Left ventricle myocardium inferior (tissue), 1 donor: ENCODE results near the gene NDUFB11. TPM values are rescaled to one million over a fixed set of nuclear protein-coding genes. Genes with fewer than 3 reads are reported as not detected.

Source experiments
- DNase-seq: peaks from one replicate; pipeline ENCODE4 v3.0.0-alpha.2; 2020
- H3K27ac ChIP-seq: fragments of 200-600 bp; replicated peaks from 2 replicates; pipeline ENCODE4 v1.8.0; 2021
- H3K27me3 ChIP-seq: fragments of 200-600 bp; 2 replicates; pipeline ENCODE4 v1.8.0; 2021; ENCODE audit warnings: low read depth
- H3K36me3 ChIP-seq: fragments of 200-600 bp; 2 replicates; pipeline ENCODE4 v1.8.0; 2021
- H3K4me1 ChIP-seq: fragments of 200-600 bp; 2 replicates; pipeline ENCODE4 v1.8.0; 2021
- H3K4me3 ChIP-seq: fragments of 200-600 bp; 2 replicates; pipeline ENCODE4 v1.8.0; 2021; ENCODE audit warnings: mild to moderate bottlenecking, moderate library complexity
- H3K9me3 ChIP-seq: fragments of 200-600 bp; replicated peaks from 2 replicates; pipeline ENCODE4 v1.8.0; 2021
- CTCF ChIP-seq: fragments of 200-600 bp; IDR thresholded peaks from 2 replicates; pipeline ENCODE4 v1.8.0; 2021; ENCODE audit warnings: antibody characterized with exemption, mild to moderate bottlenecking, borderline replicate concordance
- intact Hi-C: fragments of 100-400 bp; cut with micrococcal nuclease; formaldehyde crosslinking; loops from one replicate; pipeline ENCODE4 v1.11.0; 2022
- total RNA-seq: library from RNA; stranded (reverse); fragmentation: NEBNext Ultra II Directional; extraction: Animal tissue kit (Norgen Biotek cat#: 25700); gene quantifications from one replicate; pipeline ENCODE4 v1.2.1, GENCODE V29; 2021
- donor health status: DM: no; HTN: yes; CAD: no; lungs with severe emphysema.

NDUFB11 gene
- total RNA-seq, 1 donor from 2014 or later, result 171 TPM

GRCh38 chrX:47170861-47171692 lies 26.6 kb upstream of the NDUFB11 start:
- H3K36me3 ChIP-seq, result peaks cover 18% of the 10 kb centered on the region
- H3K27me3 ChIP-seq, result no peaks in the 10 kb centered on the region
- no peaks in the 10 kb centered on the region for H3K9me3 ChIP-seq
- peaks cover 14% of the 10 kb centered on the region for H3K4me1 ChIP-seq
- DNase-seq, result no peak
- TF ChIP-seq CTCF, result no peak
- H3K27ac ChIP-seq, result no peak overlapping the region
- no peak overlapping the region for H3K4me3 ChIP-seq
- intact Hi-C loops, result no loop called here

GRCh38 chrX:47169726-47170515 lies 25.4 kb upstream of the NDUFB11 start:
- DNase-seq, result peak; percentile 47

GRCh38 chrX:47169273-47169672 lies 24.8 kb upstream of the NDUFB11 start:
- peaks cover 14% of the 10 kb centered on the region for H3K4me1 ChIP-seq
- no peak overlapping the region for H3K4me3 ChIP-seq
- H3K27ac ChIP-seq, result no peak overlapping the region
- no peak for DNase-seq
- no peaks in the 10 kb centered on the region for H3K27me3 ChIP-seq
- intact Hi-C loops, result no loop called here
- H3K36me3 ChIP-seq, result peaks cover 16% of the 10 kb centered on the region
- TF ChIP-seq CTCF, result no peak
- H3K9me3 ChIP-seq, result no peaks in the 10 kb centered on the region

More at GRCh38 chrX:47169726-47170515, 25.4 kb upstream of the NDUFB11 start:
- no peak for TF ChIP-seq CTCF
- Histone ChIP-seq H3K4me3 (no peak overlapping the region), H3K9me3 (no peaks in the 10 kb centered on the region), H3K36me3 (peaks cover 18% of the 10 kb centered on the region), H3K27me3 (no peaks in the 10 kb centered on the region), H3K27ac (no peak overlapping the region), H3K4me1 (peaks cover 14% of the 10 kb centered on the region)
- intact Hi-C loops, result no loop called here

- peaks cover 14% of the 10 kb centered on the region for H3K4me1 ChIP-seq
- no peaks in the 10 kb centered on the region for H3K9me3 ChIP-seq
- no peak overlapping the region for H3K27ac ChIP-seq
- no peak for DNase-seq
- H3K4me3 ChIP-seq, result no peak overlapping the region
- intact Hi-C loops, result no loop called here
- H3K36me3 ChIP-seq, result peaks cover 12% of the 10 kb centered on the region
- no peak for TF ChIP-seq CTCF
- H3K27me3 ChIP-seq, result no peaks in the 10 kb centered on the region
Measured at GRCh38 chrX:47168495-47169073, 24.1 kb upstream of the NDUFB11 start.

- Histone ChIP-seq H3K4me1 (peaks cover 10% of the 10 kb centered on the region), H3K4me3 (no peak overlapping the region), H3K27me3 (no peaks in the 10 kb centered on the region), H3K36me3 (no peaks in the 10 kb centered on the region), H3K9me3 (no peaks in the 10 kb centered on the region), H3K27ac (no peak overlapping the region)
- TF ChIP-seq CTCF, result no peak
- no peak for DNase-seq
- intact Hi-C loops, result no loop called here
Measured at GRCh38 chrX:47166126-47166525, 21.6 kb upstream of the NDUFB11 start.
